H1 (cell line): ENCODE data around the gene HECTD4.

Experiments used
- BRCA1 ChIP-seq: IDR thresholded peaks from 2 replicates; pipeline ENCODE4 v1.6.1; 2012; ENCODE audit warnings: low read depth, low read length, improper control_type of control experiment
- CTCF ChIP-seq, 3 experiments: IDR thresholded peaks; 1 replicate in 2 of 3; 2 replicates in 1 of 3; pipeline versions ENCODE4 v1.5.1 to v1.6.1; 2011; ENCODE audit warnings: low read length in 3 of 3, mild to moderate bottlenecking in 3 of 3, inconsistent platforms in 2 of 3, low read depth in 1 of 3, moderate library complexity in 1 of 3; ENCODE audit not compliant: insufficient read depth in 1 of 3; ENCODE audit errors: control extremely low read depth in 1 of 3
- GABPA ChIP-seq: IDR thresholded peaks from 2 replicates; pipeline ENCODE4 v1.6.1; 2011; ENCODE audit warnings: mild to moderate bottlenecking, low read length, moderate library complexity, borderline replicate concordance; ENCODE audit not compliant: insufficient read depth

GRCh38 chr12:112236786-112237185 lies 145.4 kb downstream of the HECTD4 start:
- TF ChIP-seq GABPA (no peak), CTCF (IDR thresholded peaks at IDR 0.05; ENCODE audit: control extremely low read depth in 1 of 3, insufficient read depth in 1 of 3, low read depth in 1 of 3, low read length in 3 of 3) (no peak), BRCA1 (no peak)
